HCT116 (cell line): ENCODE results near the gene EVA1A. TPM values are rescaled to one million over a fixed set of nuclear protein-coding genes. Genes with fewer than 3 reads are reported as not detected.

Source experiments
- ATAC-seq: fragments of 200-7000 bp; cut with Tn5 transposase; 2 replicates; pipeline ENCODE4 v1.9.1; 2020; ENCODE audit warnings: mild to moderate bottlenecking, moderate library complexity
- BruUV-seq: library from RNA; stranded (reverse); fragments of 400-500 nt; replicated peaks from 2 replicates; lab custom pipeline; 2021; lab: Mats Ljungman, UMichigan
- CTCF ChIA-PET: fragments of 300-600 bp; sonication (Branson Sonifier 250); formaldehyde crosslinking; loops from one replicate; lab custom pipeline; 2021; ENCODE audit warnings: antibody characterized with exemption; lab: Charles Lee
- POLR2A ChIA-PET: fragments of 300-600, 350-600 bp; sonication (Branson Sonifier 250); formaldehyde crosslinking; loops from one replicate; lab custom pipeline; 2021; ENCODE audit warnings: antibody characterized with exemption; lab: Charles Lee
- RAD21 ChIA-PET, 2 experiments: fragments of 300-600 bp; sonication (Branson Sonifier 250); formaldehyde crosslinking; loops; one replicate each; lab custom pipeline; 2023; ENCODE audit warnings: low total read pairs in 2 of 2; ENCODE audit not compliant: uncharacterized antibody in 2 of 2, unreplicated experiment in 2 of 2, low non-redundant PET in 1 of 2; lab: Charles Lee
- DNase-seq: peaks from one replicate; pipeline ENCODE4 v3.0.0-alpha.2; 2010; ENCODE audit warnings: low read depth, low spot score
- H2AFZ ChIP-seq: fragments of 200-600 bp; shearing (Covaris generic), sonication (generic); 2 replicates; pipeline ENCODE4 v1.6.1; 2017; ENCODE audit warnings: low read depth, mixed run types, mixed read lengths, antibody characterized with exemption, low read length; ENCODE audit not compliant: poor library complexity, severe bottlenecking
- H3K27ac ChIP-seq: 2 replicates; pipeline ENCODE4 v1.5.1; 2012; ENCODE audit warnings: low read depth, low read length
- H3K27me3 ChIP-seq: fragments of 200-600 bp; sonication (generic); 2 replicates; pipeline ENCODE4 v1.6.1; 2016; ENCODE audit warnings: mixed run types, low read length, mixed read lengths; ENCODE audit not compliant: insufficient read depth
- H3K36me3 ChIP-seq, 2 experiments: fragments of 200-500 bp in 1 of 2; fragments of 200-600 bp in 1 of 2; sonication (Bioruptor generic) in 1 of 2; sonication (generic) in 1 of 2; 2 replicates each; pipeline versions ENCODE4 v1.5.1 to v1.6.1; 2014 to 2016; ENCODE audit warnings: low read length in 2 of 2, inconsistent platforms in 1 of 2, mixed read lengths in 1 of 2, mixed run types in 1 of 2; ENCODE audit not compliant: insufficient read depth in 2 of 2, control insufficient read depth in 1 of 2
- H3K4me1 ChIP-seq, 2 experiments: fragments of 200-600 bp in 1 of 2; sonication (generic) in 1 of 2; 2 replicates each; pipeline versions ENCODE4 v1.5.1 to v1.6.1; 2012 to 2017; ENCODE audit warnings: low read length in 2 of 2, inconsistent platforms in 1 of 2, mild to moderate bottlenecking in 1 of 2, mixed read lengths in 1 of 2, mixed run types in 1 of 2, moderate library complexity in 1 of 2; ENCODE audit not compliant: insufficient read depth in 2 of 2, control insufficient read depth in 1 of 2
- H3K4me2 ChIP-seq: fragments of 200-600 bp; sonication (generic); 2 replicates; pipeline ENCODE4 v1.6.1; 2017; ENCODE audit warnings: mixed run types, low read length, mixed read lengths
- H3K4me3 ChIP-seq, 2 experiments: fragments of 200-600 bp in 1 of 2; sonication (generic) in 1 of 2; replicated peaks in 1 of 2; 2 replicates each; pipeline ENCODE4 v1.5.1; 2011 to 2016; ENCODE audit warnings: low read length in 2 of 2, control low read depth in 1 of 2, low read depth in 1 of 2, mild to moderate bottlenecking in 1 of 2, mixed read lengths in 1 of 2, mixed run types in 1 of 2
- H3K79me2 ChIP-seq: fragments of 200-600 bp; sonication (generic); 2 replicates; pipeline ENCODE4 v1.6.1; 2017; ENCODE audit warnings: mild to moderate bottlenecking, mixed run types, low read length, moderate library complexity, mixed read lengths; ENCODE audit not compliant: insufficient read depth
- H3K9ac ChIP-seq: fragments of 200-600 bp; sonication (generic); 2 replicates; pipeline ENCODE4 v1.6.1; 2016; ENCODE audit warnings: low read length, mixed read lengths
- H3K9me2 ChIP-seq: fragments of 200-600 bp; sonication (generic), shearing (Covaris generic); 2 replicates; pipeline ENCODE4 v1.6.1; 2017; ENCODE audit warnings: mixed run types, mild to moderate bottlenecking, moderate library complexity; ENCODE audit not compliant: insufficient read depth
- H3K9me3 ChIP-seq, 2 experiments: fragments of 200-500 bp in 1 of 2; fragments of 200-600 bp in 1 of 2; sonication (Bioruptor generic) in 1 of 2; sonication (generic) in 1 of 2; 2 replicates each; pipeline ENCODE4 v1.6.1; 2014 to 2017; ENCODE audit warnings: low read length in 2 of 2, mixed read lengths in 2 of 2, inconsistent platforms in 1 of 2, low read depth in 1 of 2, mild to moderate bottlenecking in 1 of 2, mixed run types in 1 of 2, moderate library complexity in 1 of 2; ENCODE audit not compliant: control insufficient read depth in 1 of 2, insufficient read depth in 1 of 2
- H4K20me1 ChIP-seq: fragments of 200-600 bp; sonication (generic), shearing (Covaris generic); 2 replicates; pipeline ENCODE4 v1.6.1; 2017; ENCODE audit warnings: mixed run types, mild to moderate bottlenecking, moderate library complexity; ENCODE audit not compliant: insufficient read depth
- CEBPB ChIP-seq: IDR thresholded peaks from 2 replicates; pipeline ENCODE4 v1.6.1; 2012; ENCODE audit warnings: low read depth
- ELF1 ChIP-seq: IDR thresholded peaks from 2 replicates; pipeline ENCODE4 v1.6.1; 2012; ENCODE audit warnings: low read depth, borderline replicate concordance
- EZH2 ChIP-seq: fragments of 200-600 bp; sonication (generic); IDR thresholded peaks from 2 replicates; pipeline ENCODE4 v1.6.1; 2017; ENCODE audit warnings: antibody characterized with exemption, mixed run types
- JUND ChIP-seq: IDR thresholded peaks from 2 replicates; pipeline ENCODE4 v1.6.1; 2012
- POLR2AphosphoS5 ChIP-seq: IDR thresholded peaks from 2 replicates; pipeline ENCODE4 v1.6.1; 2011; ENCODE audit warnings: mild to moderate bottlenecking, low read depth, low read length, moderate library complexity
- SIN3A ChIP-seq: IDR thresholded peaks from 2 replicates; pipeline ENCODE4 v1.6.1; 2012; ENCODE audit warnings: low read depth
- SRF ChIP-seq: IDR thresholded peaks from 2 replicates; pipeline ENCODE4 v1.6.1; 2012; ENCODE audit warnings: low read depth
- TCF7L2 ChIP-seq: IDR thresholded peaks from 2 replicates; pipeline ENCODE4 v1.7.0; 2011; ENCODE audit warnings: borderline replicate concordance, inconsistent platforms; ENCODE audit not compliant: insufficient read depth, insufficient read length; ENCODE audit errors: extremely low read depth
- YY1 ChIP-seq: IDR thresholded peaks from 2 replicates; pipeline ENCODE4 v1.6.1; 2011; ENCODE audit warnings: low read length, low read depth, moderate library complexity, mild to moderate bottlenecking; ENCODE audit not compliant: insufficient replicate concordance; ENCODE audit errors: extremely low read depth
- ZFX ChIP-seq: fragments of 450-650 bp; IDR thresholded peaks from 2 replicates; pipeline ENCODE4 v1.6.1; 2017
- intact Hi-C: fragments of 100-400 bp; cut with micrococcal nuclease; formaldehyde crosslinking; loops from 2 replicates; pipeline ENCODE4 v1.10.0; 2022
- total RNA-seq: library from RNA; stranded (reverse); gene quantifications from one replicate; pipeline ENCODE4 v1.2.1, GENCODE V29; 2021; ENCODE audit not compliant: unreplicated experiment
- TF ChIP-seq, protein P1 (sequence below): IDR thresholded peaks from 2 replicates; pipeline ENCODE4 v1.6.1; 2012; ENCODE audit warnings: low read depth
- TF ChIP-seq, protein P2 (sequence below): IDR thresholded peaks from 2 replicates; pipeline ENCODE4 v1.6.1; 2011; ENCODE audit warnings: mild to moderate bottlenecking, low read length, moderate library complexity; ENCODE audit not compliant: insufficient replicate concordance; ENCODE audit errors: extremely low read depth

EVA1A gene
- total RNA-seq, 1 experiment from 2014 or later = 2.8 TPM

DNA sequence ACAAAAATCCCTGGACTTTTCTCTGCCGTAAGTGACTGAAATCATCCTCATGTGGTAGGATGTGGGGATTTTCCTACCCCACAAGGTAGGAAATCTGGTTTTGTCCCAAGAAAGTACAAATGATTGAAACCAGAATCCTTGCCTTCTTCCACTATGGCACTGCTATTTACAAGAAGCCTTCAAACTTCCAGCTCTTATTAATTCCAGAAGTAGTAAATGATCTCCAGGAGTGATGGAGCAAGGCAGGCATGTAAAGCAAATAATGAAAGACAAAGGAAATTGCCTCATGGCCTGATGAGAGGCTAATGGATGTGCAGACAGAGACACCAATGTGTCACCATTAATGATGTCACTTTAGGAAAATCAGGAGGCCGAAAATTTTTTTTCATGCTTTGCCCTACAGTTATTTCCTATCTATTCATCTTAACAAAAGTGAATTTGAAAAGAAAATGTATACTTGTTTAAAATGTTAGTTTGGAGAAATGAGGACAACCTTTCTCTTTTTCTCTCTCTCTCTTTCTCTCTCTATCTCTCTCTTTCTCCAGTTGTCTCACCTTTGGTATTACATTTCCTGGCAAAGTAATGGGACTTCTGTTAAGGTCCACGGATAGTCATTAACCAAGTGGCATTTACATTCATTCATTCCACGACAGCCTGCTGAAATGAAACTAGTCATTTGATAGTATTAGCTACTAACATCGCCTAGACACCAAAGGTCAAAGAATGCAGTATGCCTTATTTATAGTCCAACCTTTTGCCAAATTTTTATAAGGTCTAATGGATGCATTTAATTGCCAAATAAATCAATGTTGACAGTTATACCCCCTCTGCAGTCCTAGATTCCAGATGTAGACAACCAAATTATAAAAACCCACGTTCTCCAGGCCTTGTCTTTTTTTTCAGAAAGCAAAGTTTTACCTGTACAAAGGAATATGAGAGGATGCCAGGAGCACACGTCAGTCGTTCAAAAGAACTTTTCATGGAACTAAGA is 5.0 kb upstream of the EVA1A start (continued):
- TF ChIP-seq, protein P1, sequence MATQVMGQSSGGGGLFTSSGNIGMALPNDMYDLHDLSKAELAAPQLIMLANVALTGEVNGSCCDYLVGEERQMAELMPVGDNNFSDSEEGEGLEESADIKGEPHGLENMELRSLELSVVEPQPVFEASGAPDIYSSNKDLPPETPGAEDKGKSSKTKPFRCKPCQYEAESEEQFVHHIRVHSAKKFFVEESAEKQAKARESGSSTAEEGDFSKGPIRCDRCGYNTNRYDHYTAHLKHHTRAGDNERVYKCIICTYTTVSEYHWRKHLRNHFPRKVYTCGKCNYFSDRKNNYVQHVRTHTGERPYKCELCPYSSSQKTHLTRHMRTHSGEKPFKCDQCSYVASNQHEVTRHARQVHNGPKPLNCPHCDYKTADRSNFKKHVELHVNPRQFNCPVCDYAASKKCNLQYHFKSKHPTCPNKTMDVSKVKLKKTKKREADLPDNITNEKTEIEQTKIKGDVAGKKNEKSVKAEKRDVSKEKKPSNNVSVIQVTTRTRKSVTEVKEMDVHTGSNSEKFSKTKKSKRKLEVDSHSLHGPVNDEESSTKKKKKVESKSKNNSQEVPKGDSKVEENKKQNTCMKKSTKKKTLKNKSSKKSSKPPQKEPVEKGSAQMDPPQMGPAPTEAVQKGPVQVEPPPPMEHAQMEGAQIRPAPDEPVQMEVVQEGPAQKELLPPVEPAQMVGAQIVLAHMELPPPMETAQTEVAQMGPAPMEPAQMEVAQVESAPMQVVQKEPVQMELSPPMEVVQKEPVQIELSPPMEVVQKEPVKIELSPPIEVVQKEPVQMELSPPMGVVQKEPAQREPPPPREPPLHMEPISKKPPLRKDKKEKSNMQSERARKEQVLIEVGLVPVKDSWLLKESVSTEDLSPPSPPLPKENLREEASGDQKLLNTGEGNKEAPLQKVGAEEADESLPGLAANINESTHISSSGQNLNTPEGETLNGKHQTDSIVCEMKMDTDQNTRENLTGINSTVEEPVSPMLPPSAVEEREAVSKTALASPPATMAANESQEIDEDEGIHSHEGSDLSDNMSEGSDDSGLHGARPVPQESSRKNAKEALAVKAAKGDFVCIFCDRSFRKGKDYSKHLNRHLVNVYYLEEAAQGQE = no peak
- no peak for TF ChIP-seq EZH2

DNA sequence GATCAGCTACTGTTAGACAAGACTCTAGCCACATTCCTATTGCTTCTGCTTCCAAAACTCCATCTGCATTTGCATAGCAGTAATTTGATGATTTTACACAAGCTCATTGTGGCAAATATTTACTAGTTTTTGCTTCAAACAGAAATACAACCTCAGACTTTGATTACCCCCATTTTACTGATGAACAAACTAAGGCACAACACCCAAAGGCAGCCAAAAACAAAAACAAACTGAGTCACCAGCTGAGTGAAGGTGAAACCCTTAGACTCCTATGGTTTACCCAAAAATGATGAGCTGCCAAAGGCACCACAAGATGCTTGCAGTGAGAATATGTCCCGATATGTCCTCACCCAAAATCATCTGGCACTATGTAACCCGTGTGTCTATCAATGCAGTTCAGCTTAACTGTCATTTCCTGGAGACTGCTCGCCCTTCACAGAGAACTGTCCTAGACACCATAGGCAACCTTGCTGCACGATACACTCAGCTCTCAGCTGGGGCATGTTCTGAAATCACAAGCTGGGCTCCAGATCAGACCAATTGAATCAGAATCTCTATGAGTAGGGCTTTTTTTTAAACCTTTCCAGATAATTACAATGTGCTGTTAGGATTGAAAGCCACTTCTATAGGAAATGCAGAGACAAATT is 4.1 kb upstream of the EVA1A start:
- Histone ChIP-seq H3K36me3 (no peaks in the 10 kb centered on the region), H3K9me3 (no peaks in the 10 kb centered on the region), H4K20me1 (no peaks in the 10 kb centered on the region), H3K4me1 (peaks cover 4 to 6% of the 10 kb centered on the region in 2 experiments; a peak in 2 of 4 replicates), H3K9me2 (no peaks in the 10 kb centered on the region), H3K27me3 (peaks cover 7% of the 10 kb centered on the region), H3K4me2 (no peak overlapping the region), H3K79me2 (no peaks in the 10 kb centered on the region), H3K4me3 (no peak overlapping the region), H2AFZ (no peak overlapping the region), H3K27ac (no peak overlapping the region), H3K9ac (no peak overlapping the region)
- CTCF ChIA-PET = interaction anchor here (2.0 kb wide), 1 partner anchor 10 kb away, joined by 5 read pairs; no protein-coding TSS in a partner anchor
- DNase-seq = no peak
- RAD21 ChIA-PET = no interaction called here
- no TSS peak for BruUV-seq
- intact Hi-C loops = no loop called here
- POLR2A ChIA-PET = no interaction called here
- ATAC-seq = no peak
- TF ChIP-seq CEBPB = no peak
- no peak for TF ChIP-seq SIN3A
- TF ChIP-seq ZFX = no peak
- no peak for TF ChIP-seq EZH2
- no peak for TF ChIP-seq TCF7L2
- TF ChIP-seq, protein P2, sequence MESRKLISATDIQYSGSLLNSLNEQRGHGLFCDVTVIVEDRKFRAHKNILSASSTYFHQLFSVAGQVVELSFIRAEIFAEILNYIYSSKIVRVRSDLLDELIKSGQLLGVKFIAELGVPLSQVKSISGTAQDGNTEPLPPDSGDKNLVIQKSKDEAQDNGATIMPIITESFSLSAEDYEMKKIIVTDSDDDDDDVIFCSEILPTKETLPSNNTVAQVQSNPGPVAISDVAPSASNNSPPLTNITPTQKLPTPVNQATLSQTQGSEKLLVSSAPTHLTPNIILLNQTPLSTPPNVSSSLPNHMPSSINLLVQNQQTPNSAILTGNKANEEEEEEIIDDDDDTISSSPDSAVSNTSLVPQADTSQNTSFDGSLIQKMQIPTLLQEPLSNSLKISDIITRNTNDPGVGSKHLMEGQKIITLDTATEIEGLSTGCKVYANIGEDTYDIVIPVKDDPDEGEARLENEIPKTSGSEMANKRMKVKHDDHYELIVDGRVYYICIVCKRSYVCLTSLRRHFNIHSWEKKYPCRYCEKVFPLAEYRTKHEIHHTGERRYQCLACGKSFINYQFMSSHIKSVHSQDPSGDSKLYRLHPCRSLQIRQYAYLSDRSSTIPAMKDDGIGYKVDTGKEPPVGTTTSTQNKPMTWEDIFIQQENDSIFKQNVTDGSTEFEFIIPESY = no peak
- TF ChIP-seq JUND = no peak
- TF ChIP-seq, protein P1 = no peak
- no peak for TF ChIP-seq YY1
- TF ChIP-seq SRF = no peak
- no peak for TF ChIP-seq POLR2AphosphoS5
- TF ChIP-seq ELF1 = no peak
